ENCODE results near the gene CDCA4. TPM values are rescaled to one million over a fixed set of nuclear protein-coding genes. Genes with fewer than 3 reads are reported as not detected.

The CDCA4 gene
- total and polyA plus RNA-seq, 12 donors = 1.5 to 6.4 (median 2.2) TPM

- Histone ChIP-seq H3K27me3 (peaks cover 0 to 36% (median 13%) of the 10 kb centered on the region in 7 donors), H3K4me1 (peaks cover 19 to 95% (median 63%) of the 10 kb centered on the region in 9 donors), H3K4me3 (peak overlapping the region in 2 of 10 donors; percentile 20 to 25), H3K27ac (peak overlapping the region; percentile 29 to 79 (median 62)), H3K36me3 (no peaks in the 10 kb centered on the region), H3K9me3 (no peaks in the 10 kb centered on the region)
- DNase-seq (peak; percentile 61 to 62), ATAC-seq (peak; percentile 6 to 65 (median 52))
- 39% methylated on average over 23 of the region's 23 CpGs for WGBS, 2 donors
- intact Hi-C loops (cut with DNase I) = loop anchor here in 2 of 10 donors (10.0 kb wide), 3 partner anchors 79 to 381 kb away; no protein-coding TSS in a partner anchor
- no peak for TF ChIP-seq CTCF (IDR thresholded peaks at IDR 0.05)
Observed at GRCh38 chr14:104973385-104974145, 47.3 kb downstream of the CDCA4 start.

GRCh38 chr14:104973135-104973384 lies 47.8 kb downstream of the CDCA4 start:
- DNase-seq = peak; percentile 51 to 73

GRCh38 chr14:104972301-104973134 lies 48.4 kb downstream of the CDCA4 start:
- Histone ChIP-seq H3K27me3 (peaks cover 0 to 39% (median 13%) of the 10 kb centered on the region in 7 donors), H3K27ac (peak overlapping the region; percentile 23 to 79 (median 62)), H3K4me3 (no peak overlapping the region), H3K36me3 (no peaks in the 10 kb centered on the region), H3K9me3 (no peaks in the 10 kb centered on the region), H3K4me1 (peaks cover 22 to 99% (median 67%) of the 10 kb centered on the region in 9 donors)
- intact Hi-C loops (cut with DNase I) = loop anchor here in 2 of 10 donors (10.0 kb wide), 3 partner anchors 78 to 382 kb away; no protein-coding TSS in a partner anchor
- DNase-seq (peak in 1 of 2 donors; percentile 11), ATAC-seq (no peak)
- WGBS, 2 donors = 89 to 91% methylated on average over 28 of the region's 28 CpGs
- no peak for TF ChIP-seq CTCF (IDR thresholded peaks at IDR 0.05)

More at GRCh38 chr14:104973135-104973384, 47.8 kb downstream of the CDCA4 start:
- peaks cover 0 to 39% (median 13%) of the 10 kb centered on the region in 7 donors for H3K27me3 ChIP-seq
- ATAC-seq = peak in 4 of 8 donors; percentile 8 to 75 (median 52)
- H3K9me3 ChIP-seq = no peaks in the 10 kb centered on the region
- peak overlapping the region; percentile 23 to 79 (median 62) for H3K27ac ChIP-seq
- no peaks in the 10 kb centered on the region for H3K36me3 ChIP-seq
- H3K4me3 ChIP-seq = no peak overlapping the region
- intact Hi-C loops (cut with DNase I) = loop anchor here in 2 of 10 donors (10.0 kb wide), 3 partner anchors 78 to 382 kb away; no protein-coding TSS in a partner anchor
- WGBS, 2 donors = 72 to 77% methylated on average over 12 of the region's 12 CpGs
- no peak for TF ChIP-seq CTCF (IDR thresholded peaks at IDR 0.05)
- peaks cover 21 to 98% (median 66%) of the 10 kb centered on the region in 9 donors for H3K4me1 ChIP-seq

Data from heart right ventricle (tissue), 16 donors.